ENCODE measurements around the gene METTL23. TPM values are rescaled to one million over a fixed set of nuclear protein-coding genes. Genes with fewer than 3 reads are reported as not detected.

The METTL23 gene
- total and polyA plus RNA-seq, 2 donors (not counting 3 experiments of a cell fraction or from before 2014, with no cell fraction given): 19.5 to 33.4 TPM

DNA sequence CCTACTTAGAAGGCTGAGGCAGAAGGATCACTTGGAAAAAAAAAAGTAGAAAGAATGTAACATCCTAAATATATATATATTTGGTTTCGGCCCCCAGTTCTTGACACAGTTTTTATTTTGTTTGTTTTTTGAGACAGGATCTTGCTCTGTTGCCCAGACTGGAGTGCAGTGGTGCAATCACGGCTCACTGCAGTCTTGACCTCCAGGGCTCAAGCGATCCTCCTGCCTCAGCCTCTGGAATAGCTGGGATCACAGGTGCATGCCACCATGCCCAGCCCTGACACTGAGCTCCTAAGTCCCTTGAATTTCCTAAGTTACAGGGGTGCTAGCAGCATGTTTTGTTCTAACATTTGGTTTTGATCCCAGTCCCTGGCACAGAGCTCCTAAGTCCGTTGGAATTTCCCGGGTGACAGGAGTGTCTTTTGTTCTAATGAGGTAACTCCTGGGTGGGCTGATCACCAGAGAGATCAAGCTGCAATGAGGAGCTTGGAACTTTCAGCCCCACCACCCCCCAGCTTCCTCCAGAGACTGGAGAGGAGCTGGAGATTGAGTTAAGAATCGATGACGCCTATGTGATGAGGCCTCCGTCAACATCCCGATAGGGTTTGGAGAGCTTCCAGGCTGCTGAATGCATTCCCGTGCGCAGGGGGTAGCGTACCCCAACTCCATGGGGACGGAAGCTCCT lies 35.9 kb upstream of the METTL23 start:
- H3K9ac ChIP-seq (replicated peaks; ENCODE audit: extremely low read depth, insufficient read depth, low read length): no peak overlapping the region
- H3K36me3 ChIP-seq (ENCODE audit: control insufficient read depth in 2 of 2, extremely low read depth in 1 of 2, insufficient read depth in 2 of 2, low read length in 2 of 2): no peaks in the 10 kb centered on the region
- H3K27me3 ChIP-seq (ENCODE audit: control insufficient read depth in 2 of 2, insufficient read depth in 2 of 2, low read length in 2 of 2): no peaks in the 10 kb centered on the region
- peaks cover 20% of the 10 kb centered on the region for H3K4me1 ChIP-seq (ENCODE audit: control insufficient read depth, extremely low read depth, insufficient read depth, low read length)
- H3K79me2 ChIP-seq (ENCODE audit: control insufficient read depth, insufficient read depth, low read length): peaks cover 19% of the 10 kb centered on the region
- intact Hi-C loops (cut with micrococcal nuclease) (no loop called here), dilution Hi-C loops (cut with MboI; ENCODE audit: extremely low pct_ligation_motif_present, low sequenced_read_pairs) (no loop called here)
- FAIRE-seq (no peak), DNase-seq (ENCODE audit: low read depth, low spot score) (no peak)
- no peaks in the 10 kb centered on the region for H3K9me3 ChIP-seq (replicated peaks; ENCODE audit: control insufficient read depth, insufficient read depth, low read length)
- TF ChIP-seq, protein P1, sequence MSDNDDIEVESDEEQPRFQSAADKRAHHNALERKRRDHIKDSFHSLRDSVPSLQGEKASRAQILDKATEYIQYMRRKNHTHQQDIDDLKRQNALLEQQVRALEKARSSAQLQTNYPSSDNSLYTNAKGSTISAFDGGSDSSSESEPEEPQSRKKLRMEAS (IDR thresholded peaks at IDR 0.05; ENCODE audit: insufficient read depth, insufficient read length): no peak
- TF ChIP-seq POLR2AphosphoS5 (IDR thresholded peaks at IDR 0.05; ENCODE audit: insufficient read depth, low read depth, low read length): no peak
- no peak for TF ChIP-seq EZH2 (IDR thresholded peaks at IDR 0.05; ENCODE audit: borderline replicate concordance, low read depth, low read length, severe bottlenecking)
- TF ChIP-seq FOS (IDR thresholded peaks at IDR 0.05; ENCODE audit: borderline replicate concordance, insufficient read depth, low read length): no peak
- TF ChIP-seq MYC (IDR thresholded peaks at IDR 0.05; ENCODE audit: low read depth, low read length): no peak
- no peak for TF ChIP-seq GATA2 (IDR thresholded peaks at IDR 0.05; ENCODE audit: insufficient read depth, insufficient read length, low read depth, low read length)
- no peak for TF ChIP-seq POLR2A (IDR thresholded peaks at IDR 0.05; ENCODE audit: low read depth, low read length)
- no peak for TF ChIP-seq JUN (IDR thresholded peaks at IDR 0.05; ENCODE audit: borderline replicate concordance, insufficient read depth, insufficient read length, low read depth)
- TF ChIP-seq, protein P2, sequence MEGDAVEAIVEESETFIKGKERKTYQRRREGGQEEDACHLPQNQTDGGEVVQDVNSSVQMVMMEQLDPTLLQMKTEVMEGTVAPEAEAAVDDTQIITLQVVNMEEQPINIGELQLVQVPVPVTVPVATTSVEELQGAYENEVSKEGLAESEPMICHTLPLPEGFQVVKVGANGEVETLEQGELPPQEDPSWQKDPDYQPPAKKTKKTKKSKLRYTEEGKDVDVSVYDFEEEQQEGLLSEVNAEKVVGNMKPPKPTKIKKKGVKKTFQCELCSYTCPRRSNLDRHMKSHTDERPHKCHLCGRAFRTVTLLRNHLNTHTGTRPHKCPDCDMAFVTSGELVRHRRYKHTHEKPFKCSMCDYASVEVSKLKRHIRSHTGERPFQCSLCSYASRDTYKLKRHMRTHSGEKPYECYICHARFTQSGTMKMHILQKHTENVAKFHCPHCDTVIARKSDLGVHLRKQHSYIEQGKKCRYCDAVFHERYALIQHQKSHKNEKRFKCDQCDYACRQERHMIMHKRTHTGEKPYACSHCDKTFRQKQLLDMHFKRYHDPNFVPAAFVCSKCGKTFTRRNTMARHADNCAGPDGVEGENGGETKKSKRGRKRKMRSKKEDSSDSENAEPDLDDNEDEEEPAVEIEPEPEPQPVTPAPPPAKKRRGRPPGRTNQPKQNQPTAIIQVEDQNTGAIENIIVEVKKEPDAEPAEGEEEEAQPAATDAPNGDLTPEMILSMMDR (IDR thresholded peaks at IDR 0.05; ENCODE audit: extremely low read depth in 1 of 2, insufficient read depth in 1 of 2, low read depth in 1 of 2, low read length in 2 of 2): no peak
- no peaks in the 10 kb centered on the region for H4K20me1 ChIP-seq (replicated peaks; ENCODE audit: control insufficient read depth, extremely low read depth, insufficient read depth, low read length)
- H3K4me3 ChIP-seq (replicated peaks in 1 of 3; ENCODE audit: insufficient read depth in 1 of 3, low read depth in 1 of 3, low read length in 3 of 3): no peak overlapping the region
- POLR2A ChIA-PET: no interaction called here
- BruUV-seq (replicated peaks): no TSS peak
- no peak overlapping the region for H2AFZ ChIP-seq (ENCODE audit: low read depth, low read length)
- H3K9me1 ChIP-seq (replicated peaks; ENCODE audit: control insufficient read depth, extremely low read depth, insufficient read depth, low read length): no peaks in the 10 kb centered on the region
- no peak overlapping the region for H3K4me2 ChIP-seq (ENCODE audit: insufficient read depth, low read length)
- H3K27ac ChIP-seq (ENCODE audit: insufficient read depth, low read depth, low read length): no peak overlapping the region
- CTCF ChIA-PET: interaction anchor here (1.2 to 3.3 kb wide), 2 partner anchors 10 to 23 kb away, joined by 3 to 19 read pairs; no protein-coding TSS in a partner anchor

Measured in endothelial cell of umbilical vein (primary cell).